ENCODE results near the gene ANXA11.

Gene ANXA11

GRCh38 chr10:80174641-80175395, 30.5 kb downstream of the ANXA11 start:
- Histone ChIP-seq H3K4me3 (ENCODE audit: low read length) (no peak overlapping the region), H3K27me3 (ENCODE audit: insufficient read depth, low read length) (peaks cover 2% of the 10 kb centered on the region), H3K4me1 (ENCODE audit: insufficient read depth, low read length) (no peaks in the 10 kb centered on the region), H3K9me3 (ENCODE audit: low read length) (no peaks in the 10 kb centered on the region), H2AFZ (ENCODE audit: low read depth, low read length) (no peak overlapping the region), H3K36me3 (ENCODE audit: insufficient read depth, low read length) (no peaks in the 10 kb centered on the region)

DNA sequence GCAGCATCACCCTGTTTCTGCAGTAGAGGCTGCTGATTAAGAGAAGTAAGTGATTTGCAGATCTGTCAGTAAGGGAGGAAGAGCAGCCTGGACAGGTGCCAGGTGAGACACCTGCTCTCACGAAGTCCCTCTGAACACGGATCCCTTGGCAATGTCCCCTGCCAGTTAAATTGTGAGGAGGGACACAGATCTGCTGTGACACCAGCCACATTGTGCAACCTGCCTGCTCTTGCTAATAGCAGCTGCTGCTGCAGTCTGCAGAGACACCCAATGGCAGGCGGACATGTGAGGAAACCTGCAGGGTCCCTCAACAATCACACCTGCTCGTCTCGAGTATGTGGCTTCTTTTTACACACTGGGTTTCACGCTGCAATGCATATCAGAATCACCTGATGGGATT, 31.9 kb downstream of the ANXA11 start:
- no peak overlapping the region for H3K4me3 ChIP-seq (ENCODE audit: low read length)

GRCh38 chr10:80172896-80173295, 32.4 kb downstream of the ANXA11 start:
- Histone ChIP-seq H3K4me1 (ENCODE audit: insufficient read depth, low read length) (no peaks in the 10 kb centered on the region), H3K36me3 (ENCODE audit: insufficient read depth, low read length) (no peaks in the 10 kb centered on the region), H3K27me3 (ENCODE audit: insufficient read depth, low read length) (peaks cover 2% of the 10 kb centered on the region)

More for the DNA sequence above, 31.9 kb downstream of the ANXA11 start:
- no peaks in the 10 kb centered on the region for H3K36me3 ChIP-seq (ENCODE audit: insufficient read depth, low read length)
- H2AFZ ChIP-seq (ENCODE audit: low read depth, low read length) = no peak overlapping the region
- H3K9me3 ChIP-seq (ENCODE audit: low read length) = no peaks in the 10 kb centered on the region
- peaks cover 2% of the 10 kb centered on the region for H3K27me3 ChIP-seq (ENCODE audit: insufficient read depth, low read length)
- no peaks in the 10 kb centered on the region for H3K4me1 ChIP-seq (ENCODE audit: insufficient read depth, low read length)

GRCh38 chr10:80171248-80171660, 34.1 kb downstream of the ANXA11 start:
- no peaks in the 10 kb centered on the region for H3K9me3 ChIP-seq (ENCODE audit: low read length)
- H3K36me3 ChIP-seq (ENCODE audit: insufficient read depth, low read length) = no peaks in the 10 kb centered on the region
- no peak overlapping the region for H2AFZ ChIP-seq (ENCODE audit: low read depth, low read length)
- no peak overlapping the region for H3K4me3 ChIP-seq (ENCODE audit: low read length)
- H3K27me3 ChIP-seq (ENCODE audit: insufficient read depth, low read length) = peaks cover 2% of the 10 kb centered on the region
- H3K4me1 ChIP-seq (ENCODE audit: insufficient read depth, low read length) = no peaks in the 10 kb centered on the region

More at GRCh38 chr10:80172896-80173295, 32.4 kb downstream of the ANXA11 start:
- no peak overlapping the region for H2AFZ ChIP-seq (ENCODE audit: low read depth, low read length)
- H3K9me3 ChIP-seq (ENCODE audit: low read length) = no peaks in the 10 kb centered on the region
- no peak overlapping the region for H3K4me3 ChIP-seq (ENCODE audit: low read length)

DNA sequence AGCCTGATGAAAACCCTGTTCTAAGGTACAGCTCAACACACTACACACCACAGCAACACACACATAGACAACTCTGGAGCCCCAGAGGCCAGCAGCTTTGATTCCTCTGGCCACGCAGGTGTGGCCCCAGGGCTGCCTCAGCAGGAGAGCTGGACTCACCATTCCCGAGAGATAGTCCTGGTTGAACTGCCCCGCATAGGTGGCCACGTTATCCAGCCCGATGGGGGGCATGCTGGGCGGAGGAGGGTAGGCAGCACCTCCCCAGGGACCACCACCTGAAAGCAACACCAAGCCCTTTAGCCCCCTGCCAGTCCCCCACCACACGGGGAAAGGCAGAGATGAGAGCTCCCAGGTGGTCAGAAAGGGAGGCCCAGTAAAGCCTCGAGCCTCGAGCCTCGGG, 34.7 kb downstream of the ANXA11 start:
- Histone ChIP-seq H3K36me3 (ENCODE audit: insufficient read depth, low read length) (no peaks in the 10 kb centered on the region), H3K27me3 (ENCODE audit: insufficient read depth, low read length) (peaks cover 2% of the 10 kb centered on the region), H3K9me3 (ENCODE audit: low read length) (no peaks in the 10 kb centered on the region), H3K4me3 (ENCODE audit: low read length) (no peak overlapping the region), H3K4me1 (ENCODE audit: insufficient read depth, low read length) (no peaks in the 10 kb centered on the region), H2AFZ (ENCODE audit: low read depth, low read length) (no peak overlapping the region)

DNA sequence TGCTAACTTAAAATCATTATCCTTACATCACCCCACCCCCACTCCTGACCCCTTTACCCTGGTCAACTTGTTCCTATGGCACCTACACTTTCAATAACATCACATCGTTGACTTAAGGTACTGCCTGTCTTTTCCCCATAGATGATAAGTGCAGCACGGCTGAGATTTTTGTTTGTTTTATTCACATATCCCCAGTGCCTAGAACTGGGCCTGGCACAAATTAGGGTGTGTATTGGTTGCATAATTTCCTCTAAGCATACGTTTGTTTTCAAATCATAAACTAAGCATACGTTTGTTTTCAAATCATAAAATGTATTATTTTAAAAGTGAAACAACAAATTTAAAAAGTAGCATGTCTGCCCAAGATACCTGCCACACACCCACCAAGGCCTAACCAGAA, 35.3 kb downstream of the ANXA11 start:
- Histone ChIP-seq H3K27me3 (ENCODE audit: insufficient read depth, low read length) (peaks cover 2% of the 10 kb centered on the region), H3K9me3 (ENCODE audit: low read length) (no peaks in the 10 kb centered on the region), H3K4me3 (ENCODE audit: low read length) (no peak overlapping the region), H2AFZ (ENCODE audit: low read depth, low read length) (no peak overlapping the region), H3K4me1 (ENCODE audit: insufficient read depth, low read length) (no peaks in the 10 kb centered on the region), H3K36me3 (ENCODE audit: insufficient read depth, low read length) (no peaks in the 10 kb centered on the region)

- Histone ChIP-seq H3K27me3 (ENCODE audit: insufficient read depth, low read length) (peaks cover 2% of the 10 kb centered on the region), H3K4me1 (ENCODE audit: insufficient read depth, low read length) (no peaks in the 10 kb centered on the region), H3K9me3 (ENCODE audit: low read length) (no peaks in the 10 kb centered on the region), H2AFZ (ENCODE audit: low read depth, low read length) (no peak overlapping the region), H3K4me3 (ENCODE audit: low read length) (no peak overlapping the region), H3K36me3 (ENCODE audit: insufficient read depth, low read length) (no peaks in the 10 kb centered on the region)
Observed at GRCh38 chr10:80168679-80169380, 36.5 kb downstream of the ANXA11 start.

DNA sequence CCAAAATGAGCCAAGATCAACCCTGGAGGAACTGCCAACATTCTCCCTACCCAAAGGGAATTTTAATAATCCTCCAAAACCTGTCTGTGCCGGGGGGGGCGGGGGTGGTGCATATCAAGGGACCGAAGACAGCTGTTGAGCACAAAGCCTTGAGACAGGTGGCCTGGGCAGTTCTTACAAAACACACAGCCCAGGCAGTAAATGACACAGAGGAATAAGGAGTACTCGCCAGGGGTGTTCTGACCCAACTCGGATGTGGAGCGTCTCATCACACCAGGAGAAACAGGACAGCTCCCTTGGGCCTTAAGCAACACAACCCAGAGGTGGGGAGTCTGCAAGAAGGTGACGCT, 37.2 kb downstream of the ANXA11 start:
- Histone ChIP-seq H3K9me3 (ENCODE audit: low read length) (no peaks in the 10 kb centered on the region), H3K36me3 (ENCODE audit: insufficient read depth, low read length) (no peaks in the 10 kb centered on the region), H3K4me1 (ENCODE audit: insufficient read depth, low read length) (no peaks in the 10 kb centered on the region), H2AFZ (ENCODE audit: low read depth, low read length) (no peak overlapping the region), H3K4me3 (ENCODE audit: low read length) (no peak overlapping the region), H3K27me3 (ENCODE audit: insufficient read depth, low read length) (peaks cover 2% of the 10 kb centered on the region)

- Histone ChIP-seq H3K27me3 (ENCODE audit: insufficient read depth, low read length) (no peaks in the 10 kb centered on the region), H3K4me1 (ENCODE audit: insufficient read depth, low read length) (no peaks in the 10 kb centered on the region), H3K4me3 (ENCODE audit: low read length) (no peak overlapping the region), H2AFZ (ENCODE audit: low read depth, low read length) (no peak overlapping the region), H3K9me3 (ENCODE audit: low read length) (no peaks in the 10 kb centered on the region), H3K36me3 (ENCODE audit: insufficient read depth, low read length) (no peaks in the 10 kb centered on the region)
Observed at GRCh38 chr10:80167471-80168161, 37.7 kb downstream of the ANXA11 start.

- Histone ChIP-seq H3K36me3 (ENCODE audit: insufficient read depth, low read length) (no peaks in the 10 kb centered on the region), H2AFZ (ENCODE audit: low read depth, low read length) (no peak overlapping the region), H3K4me1 (ENCODE audit: insufficient read depth, low read length) (no peaks in the 10 kb centered on the region), H3K27me3 (ENCODE audit: insufficient read depth, low read length) (no peaks in the 10 kb centered on the region), H3K4me3 (ENCODE audit: low read length) (no peak overlapping the region), H3K9me3 (ENCODE audit: low read length) (no peaks in the 10 kb centered on the region)
Observed at GRCh38 chr10:80166581-80167470, 38.5 kb downstream of the ANXA11 start.

DNA sequence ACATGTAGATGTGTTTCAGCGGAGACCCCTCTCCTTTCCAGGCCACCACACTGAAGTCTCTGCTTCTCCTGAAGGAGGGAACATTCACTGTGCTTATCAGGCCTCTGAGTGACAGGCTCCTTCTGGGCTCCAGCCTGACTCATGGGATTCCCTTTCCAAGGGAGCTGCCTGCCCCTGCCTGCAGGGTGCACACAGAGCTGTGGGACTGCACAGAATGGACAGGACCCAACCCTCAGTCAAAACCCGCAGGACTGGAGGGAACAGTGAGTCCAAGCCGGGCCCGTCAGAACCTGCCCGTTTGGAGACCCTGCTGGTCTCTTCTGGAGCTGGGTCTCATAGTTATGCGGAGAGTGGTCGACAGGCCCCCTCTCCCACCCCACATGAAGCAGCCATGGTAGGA, 40.2 kb downstream of the ANXA11 start:
- Histone ChIP-seq H3K4me3 (ENCODE audit: low read length) (no peak overlapping the region), H3K9me3 (ENCODE audit: low read length) (no peaks in the 10 kb centered on the region), H2AFZ (ENCODE audit: low read depth, low read length) (no peak overlapping the region), H3K36me3 (ENCODE audit: insufficient read depth, low read length) (no peaks in the 10 kb centered on the region), H3K4me1 (ENCODE audit: insufficient read depth, low read length) (no peaks in the 10 kb centered on the region), H3K27me3 (ENCODE audit: insufficient read depth, low read length) (no peaks in the 10 kb centered on the region)

GRCh38 chr10:80164596-80164995, 40.7 kb downstream of the ANXA11 start:
- Histone ChIP-seq H3K4me1 (ENCODE audit: insufficient read depth, low read length) (no peaks in the 10 kb centered on the region), H3K9me3 (ENCODE audit: low read length) (no peaks in the 10 kb centered on the region), H3K4me3 (ENCODE audit: low read length) (no peak overlapping the region), H3K27me3 (ENCODE audit: insufficient read depth, low read length) (no peaks in the 10 kb centered on the region), H3K36me3 (ENCODE audit: insufficient read depth, low read length) (no peaks in the 10 kb centered on the region), H2AFZ (ENCODE audit: low read depth, low read length) (no peak overlapping the region)
